ENCODE measurements around the gene BCKDHA. TPM values are rescaled to one million over a fixed set of nuclear protein-coding genes. Genes with fewer than 3 reads are reported as not detected.

The BCKDHA gene
- total RNA-seq, 1 donor from 2014 or later = 9.2 TPM

DNA sequence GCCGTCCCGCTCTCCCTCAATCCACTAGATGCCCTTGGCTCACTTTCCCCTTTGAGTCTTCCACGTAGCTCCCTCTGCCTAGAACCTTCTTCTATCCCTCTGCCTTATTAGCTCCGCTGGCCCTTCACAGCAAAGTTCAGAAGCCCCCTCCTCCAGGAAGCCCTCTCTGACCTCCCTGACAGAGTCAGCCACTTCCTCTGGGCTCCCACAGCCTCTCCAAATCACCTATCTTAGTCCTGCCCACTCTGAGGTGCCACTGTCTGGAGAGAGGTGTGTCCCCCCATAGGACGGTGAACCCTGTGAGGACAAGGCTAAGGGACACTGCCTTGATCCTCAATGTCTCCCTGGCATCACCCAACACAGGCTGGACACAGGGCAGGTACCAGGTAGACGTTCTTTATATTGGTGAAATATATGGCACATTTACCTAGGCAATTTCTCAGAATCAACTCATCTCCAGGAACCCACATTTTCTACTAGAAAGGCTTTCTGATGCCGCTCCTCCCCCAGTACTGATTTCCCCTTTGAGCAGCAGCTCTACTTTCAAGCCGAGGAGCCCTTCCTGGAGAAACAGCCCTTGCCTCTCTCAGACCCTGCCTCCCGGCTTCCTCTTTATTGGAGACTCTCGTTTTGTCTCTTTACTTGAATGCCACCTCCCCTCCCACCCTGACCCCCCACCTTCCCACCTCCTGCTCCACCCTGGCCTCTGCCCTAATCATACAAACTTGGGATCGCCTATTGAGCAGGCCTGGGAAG lies 40.5 kb upstream of the BCKDHA start:
- DNase-seq (ENCODE audit: low read depth) (no peak), FAIRE-seq (no peak)
- no peaks in the 10 kb centered on the region for H3K27me3 ChIP-seq (ENCODE audit: insufficient read depth, low read length)
- no peak overlapping the region for H3K4me3 ChIP-seq (ENCODE audit: insufficient read depth, low read depth, low read length)
- H3K27ac ChIP-seq (ENCODE audit: low read depth, low read length) = no peak overlapping the region
- Mint-ChIP-seq H3K27ac (ENCODE audit: unreplicated experiment) (no peak overlapping the region), H3K4me1 (ENCODE audit: low read depth, unreplicated experiment) (peaks cover 2% of the 10 kb centered on the region), H3K27me3 (ENCODE audit: low read depth, unreplicated experiment) (no peaks in the 10 kb centered on the region), H3K9me3 (ENCODE audit: unreplicated experiment) (no peaks in the 10 kb centered on the region), H3K4me3 (ENCODE audit: unreplicated experiment) (no peak overlapping the region), H3K36me3 (ENCODE audit: low read depth, unreplicated experiment) (peaks cover 22% of the 10 kb centered on the region)
- no peak overlapping the region for H3K9ac ChIP-seq (ENCODE audit: low read length)
- H3K9me3 ChIP-seq (ENCODE audit: insufficient read depth, low read depth, low read length) = no peaks in the 10 kb centered on the region
- H3K4me1 ChIP-seq (ENCODE audit: insufficient read depth, low read length) = peaks cover 4% of the 10 kb centered on the region
- H4K20me1 ChIP-seq (ENCODE audit: insufficient read depth, low read length) = peaks cover 16% of the 10 kb centered on the region
- H3K36me3 ChIP-seq (ENCODE audit: insufficient read depth, low read length) = no peaks in the 10 kb centered on the region
- TF ChIP-seq, protein P1, sequence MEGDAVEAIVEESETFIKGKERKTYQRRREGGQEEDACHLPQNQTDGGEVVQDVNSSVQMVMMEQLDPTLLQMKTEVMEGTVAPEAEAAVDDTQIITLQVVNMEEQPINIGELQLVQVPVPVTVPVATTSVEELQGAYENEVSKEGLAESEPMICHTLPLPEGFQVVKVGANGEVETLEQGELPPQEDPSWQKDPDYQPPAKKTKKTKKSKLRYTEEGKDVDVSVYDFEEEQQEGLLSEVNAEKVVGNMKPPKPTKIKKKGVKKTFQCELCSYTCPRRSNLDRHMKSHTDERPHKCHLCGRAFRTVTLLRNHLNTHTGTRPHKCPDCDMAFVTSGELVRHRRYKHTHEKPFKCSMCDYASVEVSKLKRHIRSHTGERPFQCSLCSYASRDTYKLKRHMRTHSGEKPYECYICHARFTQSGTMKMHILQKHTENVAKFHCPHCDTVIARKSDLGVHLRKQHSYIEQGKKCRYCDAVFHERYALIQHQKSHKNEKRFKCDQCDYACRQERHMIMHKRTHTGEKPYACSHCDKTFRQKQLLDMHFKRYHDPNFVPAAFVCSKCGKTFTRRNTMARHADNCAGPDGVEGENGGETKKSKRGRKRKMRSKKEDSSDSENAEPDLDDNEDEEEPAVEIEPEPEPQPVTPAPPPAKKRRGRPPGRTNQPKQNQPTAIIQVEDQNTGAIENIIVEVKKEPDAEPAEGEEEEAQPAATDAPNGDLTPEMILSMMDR (IDR thresholded peaks at IDR 0.05; ENCODE audit: insufficient read depth, low read depth, low read length) = no peak
- no peak for TF ChIP-seq EZH2 (IDR thresholded peaks at IDR 0.05; ENCODE audit: insufficient read depth, low read length)
- peaks cover 13% of the 10 kb centered on the region for H3K79me2 ChIP-seq (ENCODE audit: insufficient read depth, low read length)
- H3K4me2 ChIP-seq (ENCODE audit: low read length) = no peak overlapping the region
- H2AFZ ChIP-seq (ENCODE audit: low read depth, low read length) = no peak overlapping the region

DNA sequence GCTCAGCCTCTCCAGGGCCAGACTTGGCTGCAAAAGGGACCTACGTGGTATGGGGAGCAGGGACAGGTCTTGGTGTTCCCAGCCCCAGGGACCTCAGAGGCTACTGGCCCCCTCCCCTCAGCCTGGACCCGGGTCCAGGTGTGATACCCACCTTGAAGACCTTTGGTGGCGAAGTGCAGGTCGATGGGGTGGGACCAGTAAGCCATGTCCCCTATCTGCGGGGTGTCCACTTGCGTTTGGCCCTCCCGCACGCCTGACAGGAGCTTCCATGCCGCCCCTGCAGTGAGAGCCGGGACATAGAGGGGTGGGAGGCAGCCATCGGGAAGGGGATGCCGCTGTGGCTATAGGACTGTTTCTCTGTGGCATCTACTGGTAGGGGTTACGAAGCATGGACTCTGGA lies 39.9 kb upstream of the BCKDHA start:
- no peak overlapping the region for H3K4me3 Mint-ChIP-seq (ENCODE audit: unreplicated experiment)

More for the DNA sequence above, 39.9 kb upstream of the BCKDHA start:
- no peak overlapping the region for H3K4me3 ChIP-seq (ENCODE audit: insufficient read depth, low read depth, low read length)
- no peak overlapping the region for H3K9ac ChIP-seq (ENCODE audit: low read length)
- H3K9me3 ChIP-seq (ENCODE audit: insufficient read depth, low read depth, low read length) = no peaks in the 10 kb centered on the region
- H3K4me1 Mint-ChIP-seq (ENCODE audit: low read depth, unreplicated experiment) = peaks cover 2% of the 10 kb centered on the region
- H3K36me3 ChIP-seq (ENCODE audit: insufficient read depth, low read length) = no peaks in the 10 kb centered on the region
- peaks cover 4% of the 10 kb centered on the region for H3K4me1 ChIP-seq (ENCODE audit: insufficient read depth, low read length)
- peaks cover 22% of the 10 kb centered on the region for H3K36me3 Mint-ChIP-seq (ENCODE audit: low read depth, unreplicated experiment)
- H3K4me2 ChIP-seq (ENCODE audit: low read length) = no peak overlapping the region
- H4K20me1 ChIP-seq (ENCODE audit: insufficient read depth, low read length) = peaks cover 10% of the 10 kb centered on the region
- H3K27me3 Mint-ChIP-seq (ENCODE audit: low read depth, unreplicated experiment) = no peaks in the 10 kb centered on the region
- H3K79me2 ChIP-seq (ENCODE audit: insufficient read depth, low read length) = peaks cover 8% of the 10 kb centered on the region
- no peak overlapping the region for H3K27ac Mint-ChIP-seq (ENCODE audit: unreplicated experiment)
- no peaks in the 10 kb centered on the region for H3K27me3 ChIP-seq (ENCODE audit: insufficient read depth, low read length)
- TF ChIP-seq, protein P1 (IDR thresholded peaks at IDR 0.05; ENCODE audit: insufficient read depth, low read depth, low read length) = no peak
- TF ChIP-seq EZH2 (IDR thresholded peaks at IDR 0.05; ENCODE audit: insufficient read depth, low read length) = no peak
- H3K9me3 Mint-ChIP-seq (ENCODE audit: unreplicated experiment) = no peaks in the 10 kb centered on the region
- FAIRE-seq (no peak), DNase-seq (ENCODE audit: low read depth) (no peak)
- H3K27ac ChIP-seq (ENCODE audit: low read depth, low read length) = no peak overlapping the region
- H2AFZ ChIP-seq (ENCODE audit: low read depth, low read length) = no peak overlapping the region

Measured in astrocyte (in vitro differentiated cells and primary cell).